Measurements from ENCODE around the gene ZNF555.
"Not testable (repeated sequence)": the region's sequence is repeated elsewhere in the genome, so short reads cannot be mapped to it uniquely, and the experiment has no call there.

The ZNF555 gene

DNA sequence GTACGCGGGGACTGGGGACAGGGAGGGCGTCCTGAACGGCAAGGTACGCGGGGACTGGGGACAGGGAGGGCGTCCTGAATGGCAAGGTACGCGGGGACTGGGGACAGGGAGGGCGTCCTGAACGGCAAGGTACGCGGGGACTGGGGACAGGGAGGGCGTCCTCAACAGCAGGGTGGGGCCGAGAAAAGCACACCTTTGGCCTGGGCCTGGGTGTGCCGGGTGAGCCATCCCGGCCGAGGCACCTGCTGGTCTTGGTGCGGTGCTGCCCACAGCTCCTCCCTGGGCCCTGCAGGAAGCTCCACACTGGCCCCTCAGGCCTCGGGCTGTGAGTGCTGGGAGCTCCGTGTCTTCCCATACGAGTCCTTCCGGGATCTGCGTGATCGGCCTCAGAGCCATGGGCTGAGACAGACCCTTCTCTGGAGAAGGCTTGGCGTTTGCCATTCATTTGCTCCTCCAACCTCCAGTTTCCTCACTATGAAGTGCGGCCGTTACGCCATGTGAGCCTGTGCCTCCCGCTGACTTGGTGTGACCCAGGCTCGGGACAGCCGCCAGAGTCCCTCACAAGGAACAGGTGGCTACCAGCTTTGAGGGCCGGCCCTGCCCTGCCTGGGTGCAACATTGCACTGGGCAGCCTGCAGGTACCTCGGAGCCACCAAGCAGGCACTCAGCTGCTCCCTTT is 29.4 kb upstream of the ZNF555 start:
- no peak for TF ChIP-seq POLR2A (IDR thresholded peaks at IDR 0.05; ENCODE audit: low read depth, low read length)
- FAIRE-seq (no peak), DNase-seq (ENCODE audit: insufficient read length, low spot score) (no peak)

DNA sequence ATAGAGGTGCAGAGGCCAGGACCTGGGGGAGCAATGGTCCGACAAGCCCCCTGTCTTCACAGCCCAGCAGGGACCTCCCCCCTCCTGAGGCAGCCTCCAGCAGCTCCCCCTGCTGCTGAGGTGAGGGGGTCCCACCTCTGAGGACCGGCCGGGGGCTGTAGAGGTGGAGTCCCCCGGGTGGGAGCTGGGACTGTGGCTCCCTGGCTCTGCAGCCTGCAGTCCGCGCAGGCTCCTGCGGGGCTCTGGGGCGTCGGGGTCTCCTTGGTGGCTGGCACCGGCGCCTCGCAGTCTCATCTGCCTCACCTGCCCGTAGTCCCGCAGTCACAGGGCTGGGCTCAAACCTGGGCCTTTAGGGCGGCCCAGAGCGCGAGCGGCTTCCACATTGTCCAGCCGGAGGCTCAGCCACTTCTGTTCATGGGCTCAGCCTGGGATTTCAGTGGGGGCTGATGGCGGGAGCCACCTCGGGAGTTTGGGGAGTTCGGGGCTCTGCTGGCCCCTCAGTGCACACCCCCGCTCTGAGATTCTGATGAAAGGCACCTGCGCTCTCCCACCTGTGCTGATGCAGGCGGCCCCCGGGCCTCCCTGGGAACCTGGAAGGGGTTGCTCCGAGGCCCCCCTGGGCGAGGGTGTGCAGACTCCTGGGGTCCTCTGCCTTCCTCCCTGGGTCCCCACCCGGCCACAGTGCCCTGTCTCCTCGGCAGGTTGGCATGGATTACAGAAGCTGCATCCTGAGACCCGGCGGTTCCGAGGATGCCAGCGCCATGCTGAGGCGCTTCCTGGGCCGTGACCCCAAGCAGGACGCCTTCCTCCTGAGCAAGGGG is 28.7 kb upstream of the ZNF555 start:
- no peak for TF ChIP-seq POLR2A (IDR thresholded peaks at IDR 0.05; ENCODE audit: low read depth, low read length)
- FAIRE-seq = no peak
- DNase-seq (ENCODE audit: insufficient read length, low spot score) = no peak

DNA sequence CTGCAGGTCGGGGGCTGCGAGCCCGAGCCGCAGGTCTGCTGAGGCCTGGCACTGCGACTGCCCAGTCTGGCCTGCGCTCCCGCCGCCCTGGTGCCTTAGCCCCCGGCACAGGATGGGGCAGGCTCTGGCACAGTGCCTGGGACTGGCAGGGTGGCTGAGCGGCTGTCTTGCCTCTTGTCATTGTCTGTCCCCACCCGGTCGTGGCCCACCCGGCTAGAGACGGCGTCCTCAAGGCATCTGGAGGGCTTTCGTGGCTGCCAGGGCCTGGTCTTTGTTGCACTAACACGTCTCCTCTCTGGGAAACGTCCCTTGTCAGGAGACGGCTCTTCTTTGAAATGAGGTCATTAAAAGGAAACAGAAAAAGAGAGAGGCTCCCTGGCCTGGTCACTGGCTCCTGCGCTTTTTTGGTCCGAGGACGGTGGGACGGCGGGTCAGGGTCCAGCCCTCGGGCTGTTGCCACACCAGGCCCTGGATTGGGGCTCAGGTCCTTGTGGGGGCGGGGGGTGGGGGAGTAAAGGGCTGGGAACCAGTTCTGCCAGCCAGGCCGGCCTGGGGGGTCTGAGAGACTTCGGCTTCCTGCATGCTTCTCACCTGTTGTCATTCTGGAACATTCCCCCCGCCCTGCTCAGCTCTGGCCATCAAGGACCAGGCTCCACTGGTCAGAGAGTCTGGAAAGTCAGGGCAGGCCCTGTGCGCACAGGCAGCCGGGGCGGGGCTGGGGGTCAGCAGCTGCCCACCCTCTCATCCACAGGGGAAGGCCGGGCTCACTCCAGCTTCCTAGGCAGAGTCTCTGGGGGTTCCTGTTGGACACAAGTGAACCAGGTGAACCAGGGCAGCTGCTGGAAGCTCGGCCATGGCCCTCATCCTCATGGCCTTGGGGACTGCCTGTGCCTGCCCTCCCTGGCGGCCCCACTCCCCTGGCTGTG is 27.8 kb upstream of the ZNF555 start:
- DNase-seq (ENCODE audit: insufficient read length, low spot score) (no peak), FAIRE-seq (no peak)
- no peak for TF ChIP-seq POLR2A (IDR thresholded peaks at IDR 0.05; ENCODE audit: low read depth, low read length)

DNA sequence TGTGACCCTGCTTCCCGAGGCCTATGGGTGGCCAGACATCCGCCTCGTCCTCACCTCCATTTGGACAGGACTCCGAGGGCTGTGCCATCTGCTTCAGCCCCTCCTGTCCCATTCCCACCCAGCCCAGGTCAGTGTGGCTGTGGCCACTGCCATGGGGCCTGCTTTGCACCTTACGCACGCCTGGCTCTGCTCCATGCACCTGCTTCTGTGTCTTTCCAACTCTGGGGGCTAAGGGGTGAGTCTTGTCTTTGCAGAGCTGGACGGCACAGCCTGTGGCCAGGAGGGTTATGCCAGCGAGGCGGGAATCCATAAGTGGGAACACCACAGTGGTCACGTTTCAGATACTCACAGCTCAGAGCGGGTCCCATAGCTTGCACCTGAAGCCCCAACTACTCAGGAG is 26.8 kb upstream of the ZNF555 start:
- FAIRE-seq (no peak), DNase-seq (ENCODE audit: insufficient read length, low spot score) (no peak)
- no peak for TF ChIP-seq POLR2A (IDR thresholded peaks at IDR 0.05; ENCODE audit: low read depth, low read length)

DNA sequence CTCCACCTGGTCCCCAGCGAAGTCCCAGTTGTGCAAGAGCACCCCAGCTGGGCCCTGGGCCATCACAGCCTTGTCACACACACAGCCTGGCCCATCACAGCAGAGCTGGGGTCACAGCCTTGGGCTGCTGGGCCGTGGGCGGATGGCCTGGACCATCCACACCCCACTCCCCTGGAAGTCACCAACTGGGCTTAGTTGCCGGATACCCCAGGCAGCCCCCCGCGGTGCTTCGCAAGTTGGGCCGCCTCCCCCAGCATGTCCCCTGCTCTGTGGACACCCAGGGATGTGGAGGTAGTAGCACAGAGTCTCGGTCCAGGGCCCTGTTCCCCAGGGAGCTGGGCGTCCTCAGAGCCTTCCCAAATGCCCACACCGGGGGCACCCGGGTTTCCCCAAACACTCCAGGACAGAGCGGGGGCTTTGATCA is 26.1 kb upstream of the ZNF555 start:
- no peak for DNase-seq (ENCODE audit: insufficient read length, low spot score)
- no peak for FAIRE-seq
- no peak for TF ChIP-seq POLR2A (IDR thresholded peaks at IDR 0.05; ENCODE audit: low read depth, low read length)

DNA sequence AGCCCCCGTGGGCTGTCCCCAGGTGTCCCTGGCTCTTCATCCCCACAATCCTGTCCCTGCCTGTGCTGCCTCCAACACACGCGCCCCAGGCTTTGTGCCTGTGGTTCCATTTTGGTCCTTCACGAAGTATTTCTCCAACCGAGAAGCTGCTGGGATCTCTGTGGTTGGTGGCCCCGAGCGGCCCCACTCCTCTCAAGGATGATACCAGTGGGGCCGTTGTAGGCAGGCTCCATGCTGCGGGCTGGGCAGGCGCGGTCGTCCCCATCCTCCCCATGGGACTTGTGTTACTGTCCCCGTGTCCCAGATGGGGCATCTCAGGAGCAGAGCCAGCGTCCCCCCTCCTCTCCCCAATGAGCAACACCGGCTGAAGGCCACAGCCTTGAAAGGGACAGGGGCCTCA is 25.4 kb upstream of the ZNF555 start:
- DNase-seq (ENCODE audit: insufficient read length, low spot score) (peak; percentile 15), FAIRE-seq (no peak)
- TF ChIP-seq POLR2A (IDR thresholded peaks at IDR 0.05; ENCODE audit: low read depth, low read length) = no peak

DNA sequence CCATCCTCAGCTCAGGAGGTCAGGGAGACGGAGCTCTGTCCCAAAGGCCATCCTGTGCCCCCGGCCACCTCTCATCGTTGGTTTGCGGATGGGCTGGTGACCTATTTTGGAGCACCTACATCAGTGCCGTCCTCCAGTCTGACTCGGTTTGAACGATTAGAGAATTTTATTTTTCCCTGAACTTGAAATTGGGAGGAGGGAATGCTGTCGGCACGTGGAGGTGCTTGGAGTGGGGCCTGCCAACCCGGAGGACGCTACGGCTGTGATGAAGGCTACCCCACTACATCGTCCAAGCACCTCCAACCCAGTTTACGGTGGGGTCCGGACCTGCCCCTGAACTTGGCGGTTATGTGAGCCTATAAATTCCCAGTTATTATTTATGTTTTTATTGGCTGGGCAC is 24.6 kb upstream of the ZNF555 start:
- DNase-seq (ENCODE audit: insufficient read length, low spot score) (peak; percentile 6), FAIRE-seq (no peak)
- no peak for TF ChIP-seq POLR2A (IDR thresholded peaks at IDR 0.05; ENCODE audit: low read depth, low read length)

DNA sequence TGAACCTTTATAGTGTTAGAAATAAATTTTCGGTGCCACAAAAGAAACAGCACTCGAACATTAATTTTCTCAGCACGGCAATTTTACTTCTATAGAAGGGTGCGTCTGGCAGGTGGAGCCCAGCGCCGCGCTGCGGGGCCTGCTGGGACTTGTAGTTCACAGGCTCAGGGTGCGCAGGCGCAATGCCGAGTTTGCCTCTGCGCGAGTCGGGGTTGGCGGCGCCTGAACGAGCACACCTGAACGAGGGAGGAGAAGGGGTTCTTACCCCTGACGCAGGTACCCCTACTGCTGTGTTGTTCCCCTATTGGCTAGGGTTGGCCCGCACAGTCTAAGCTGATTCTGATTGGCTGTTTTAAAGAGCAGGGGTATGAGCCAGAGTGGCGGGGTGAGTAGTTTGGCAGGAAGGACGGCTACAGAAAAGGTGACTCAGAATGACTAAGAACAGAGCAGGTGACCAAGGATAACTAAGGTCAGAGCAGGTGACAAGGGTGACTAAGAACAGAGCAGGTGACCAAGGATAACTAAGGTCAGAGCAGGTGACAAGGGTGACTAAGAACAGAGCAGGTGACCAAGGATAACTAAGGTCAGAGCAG is 23.9 kb upstream of the ZNF555 start:
- not testable (repeated sequence) for FAIRE-seq
- DNase-seq (ENCODE audit: insufficient read length, low spot score) = peak; percentile 21

DNA sequence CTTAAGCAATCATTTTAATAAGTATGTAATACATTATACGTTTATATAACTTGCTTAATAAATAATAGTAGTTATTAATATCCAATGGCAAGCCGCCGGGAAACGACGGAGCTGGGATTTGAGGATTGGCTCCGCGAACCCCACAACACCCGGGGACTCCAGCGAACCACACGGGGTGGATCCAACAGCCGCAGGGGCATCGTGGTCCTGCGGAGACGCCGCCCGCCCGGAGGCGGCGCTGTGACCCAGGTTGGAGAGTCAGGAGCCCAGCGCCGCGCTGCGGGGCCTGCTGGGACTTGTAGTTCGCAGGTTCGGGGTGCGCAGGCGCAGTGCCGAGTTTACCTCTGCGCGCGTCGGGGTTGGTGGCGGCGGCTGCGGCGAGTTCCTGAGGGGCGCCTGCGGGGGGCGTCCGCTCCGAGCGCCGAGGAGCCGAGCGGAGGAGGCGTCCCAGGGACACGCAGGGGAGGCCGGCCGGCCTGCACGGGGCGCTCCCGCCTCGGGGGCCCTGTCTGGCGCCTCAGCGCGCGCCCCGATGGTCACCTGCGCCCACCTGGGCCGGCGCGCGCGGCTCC is 21.6 kb upstream of the ZNF555 start, which contains the start of gene ZNF554:
Gene ZNF554 (plus strand): TSS at position 329 of the 572 bp plus-strand sequence. CDS start 204 bp downstream, at position 533.
- DNase-seq (ENCODE audit: insufficient read length, low spot score) (peak; percentile 99), FAIRE-seq (no peak)
- TF ChIP-seq POLR2A (IDR thresholded peaks at IDR 0.05; ENCODE audit: low read depth, low read length) = peak; percentile 64; the same call in 1 of the 2 replicates

DNA sequence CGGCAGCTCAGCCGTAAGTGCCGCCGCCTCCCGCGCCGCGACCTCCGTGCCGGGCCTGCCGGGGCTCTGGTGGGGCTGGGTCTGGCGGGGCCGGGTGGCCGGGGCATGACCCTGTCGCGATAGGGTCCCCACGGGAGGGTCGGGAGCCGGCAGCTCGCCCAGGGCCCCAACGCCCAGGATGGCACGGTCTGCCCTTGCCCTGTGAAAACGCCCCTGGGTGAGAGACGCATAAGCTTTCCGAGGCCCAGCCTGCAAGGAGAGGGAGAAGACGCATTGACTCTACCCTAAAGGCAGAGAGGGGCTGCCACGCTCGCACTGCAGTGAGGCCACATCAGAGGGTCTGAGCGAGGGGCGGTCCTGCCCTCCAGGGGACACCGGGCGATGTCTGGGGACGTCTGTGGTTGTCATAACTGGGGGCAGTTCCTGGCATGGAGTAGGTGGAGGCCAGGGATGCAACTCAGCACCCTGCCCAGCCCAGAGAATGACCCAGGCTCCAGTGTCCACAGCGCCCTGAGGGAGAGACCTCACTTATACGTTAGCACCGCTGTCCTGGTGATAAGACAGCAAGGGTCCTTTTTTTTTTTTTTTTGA is 21.1 kb upstream of the ZNF555 start:
- DNase-seq (ENCODE audit: insufficient read length, low spot score) (peak; percentile 40), FAIRE-seq (no peak)

DNA sequence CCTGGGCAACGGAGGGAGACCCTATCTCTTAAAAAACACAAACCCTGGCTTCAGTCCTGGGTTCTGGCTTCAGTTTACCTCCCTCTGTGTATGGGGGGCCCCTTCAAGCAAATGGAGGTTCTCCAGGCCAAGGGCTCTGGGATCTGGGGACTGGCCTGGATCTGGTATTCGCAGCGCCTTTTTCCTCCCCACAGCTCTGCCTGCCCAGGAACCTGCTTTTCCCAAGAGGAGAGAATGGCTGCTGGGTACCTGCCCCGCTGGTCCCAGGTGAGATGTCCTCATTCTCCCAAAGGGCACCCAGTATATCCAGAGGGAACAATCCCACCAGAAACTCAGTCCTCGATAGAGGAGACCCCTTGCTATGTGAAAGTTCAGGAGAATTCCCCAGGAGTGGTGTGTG is 18.4 kb upstream of the ZNF555 start:
- no peak for FAIRE-seq
- DNase-seq (ENCODE audit: insufficient read length, low spot score) = no peak
- no peak for TF ChIP-seq POLR2A (IDR thresholded peaks at IDR 0.05; ENCODE audit: low read depth, low read length)

More for the DNA sequence above, 21.1 kb upstream of the ZNF555 start:
- no peak for TF ChIP-seq POLR2A (IDR thresholded peaks at IDR 0.05; ENCODE audit: low read depth, low read length)

DNA sequence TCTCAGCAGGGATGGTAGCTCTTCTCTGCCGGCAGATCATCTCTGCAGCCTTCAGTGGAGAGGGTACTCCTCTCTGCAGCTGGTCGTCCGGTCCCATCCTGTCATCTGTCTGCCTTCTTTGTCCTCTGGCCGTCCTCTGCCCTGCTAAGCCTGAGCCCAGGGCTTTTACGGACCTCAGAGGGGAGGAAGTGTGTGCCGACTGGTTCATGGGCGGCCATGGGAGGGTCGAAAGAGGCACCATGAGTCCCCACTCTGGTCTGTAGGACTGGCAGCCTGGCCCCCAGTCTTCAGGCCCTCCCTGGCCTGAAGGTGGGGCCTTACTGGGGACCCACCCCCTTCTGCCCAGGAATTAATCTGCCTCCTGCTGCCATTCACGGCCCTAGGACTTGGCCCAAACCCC is 17.6 kb upstream of the ZNF555 start:
- FAIRE-seq (no peak), DNase-seq (ENCODE audit: insufficient read length, low spot score) (no peak)
- no peak for TF ChIP-seq POLR2A (IDR thresholded peaks at IDR 0.05; ENCODE audit: low read depth, low read length)

DNA sequence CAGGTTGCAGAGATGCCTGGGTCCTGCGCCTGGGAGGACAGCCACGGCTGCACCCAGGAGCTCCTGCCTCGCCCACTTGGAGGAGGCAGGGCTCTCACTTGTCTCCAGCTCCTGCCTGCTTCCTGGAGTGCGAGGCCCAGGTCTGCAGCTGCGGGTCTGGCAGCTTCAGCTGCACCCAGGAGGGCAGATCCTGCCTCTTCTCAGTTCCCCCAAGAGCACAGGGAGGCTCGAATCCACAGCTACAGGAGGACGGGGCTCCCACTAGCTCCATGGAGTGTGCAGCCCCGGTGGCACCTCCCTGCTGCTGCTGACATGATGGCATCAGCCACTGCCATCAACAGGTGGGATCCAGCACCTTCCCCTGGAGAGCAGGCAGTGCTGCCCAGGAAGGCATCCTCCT is 17.1 kb upstream of the ZNF555 start:
- FAIRE-seq = no peak
- DNase-seq (ENCODE audit: insufficient read length, low spot score) = no peak
- TF ChIP-seq POLR2A (IDR thresholded peaks at IDR 0.05; ENCODE audit: low read depth, low read length) = no peak
